Natural killer cell (primary cell): ENCODE results near the gene ENPP7. TPM values are rescaled to one million over a fixed set of nuclear protein-coding genes. Genes with fewer than 3 reads are reported as not detected.

Experiments used
- ATAC-seq, 3 donors: fragments of 150-1000 bp in 2 of 3; fragments of 200-7000 bp in 1 of 3; cut with Tn5 transposase; 1 replicate in 1 of 3; 2 replicates in 2 of 3; pipeline ENCODE4 v1.10.0; 2021; ENCODE audit warnings: mild to moderate bottlenecking in 2 of 3, moderate library complexity in 2 of 3
- DNase-seq, 2 donors: peaks; one replicate each; pipeline versions ENCODE4 v3.0.0 to v3.0.0-alpha.2; 2013 to 2021; ENCODE audit warnings: mixed read lengths in 1 of 2
- H3K27ac ChIP-seq: one replicate; pipeline ENCODE4 v1.5.1; 2013; ENCODE audit warnings: mild to moderate bottlenecking, low read length
- H3K27me3 ChIP-seq: one replicate; pipeline ENCODE4 v1.6.1; 2013; ENCODE audit warnings: low read length; ENCODE audit not compliant: control insufficient read depth, insufficient read depth
- H3K36me3 ChIP-seq: one replicate; pipeline ENCODE4 v1.6.1; 2013; ENCODE audit warnings: low read length; ENCODE audit not compliant: control insufficient read depth, insufficient read depth
- H3K4me1 ChIP-seq: one replicate; pipeline ENCODE4 v1.6.1; 2013; ENCODE audit warnings: low read length; ENCODE audit not compliant: control insufficient read depth, insufficient read depth
- H3K4me3 ChIP-seq: one replicate; pipeline ENCODE4 v1.5.1; 2013; ENCODE audit warnings: low read length
- H3K9me3 ChIP-seq: one replicate; pipeline ENCODE4 v1.6.1; 2013; ENCODE audit warnings: low read length; ENCODE audit not compliant: control insufficient read depth, insufficient read depth
- H3K27ac Mint-ChIP-seq, 2 donors: one replicate each; pipeline ENCODE4 v1.8.0; 2022; ENCODE audit warnings: mild to moderate bottlenecking in 2 of 2, mixed read lengths in 2 of 2, moderate library complexity in 1 of 2
- H3K27me3 Mint-ChIP-seq, 2 donors: one replicate each; pipeline ENCODE4 v1.8.0; 2022; ENCODE audit warnings: low read depth in 2 of 2, mixed read lengths in 2 of 2
- H3K36me3 Mint-ChIP-seq: one replicate; pipeline ENCODE4 v1.8.0; 2022; ENCODE audit warnings: mixed read lengths
- H3K4me1 Mint-ChIP-seq, 2 donors: one replicate each; pipeline ENCODE4 v1.8.0; 2022; ENCODE audit warnings: mixed read lengths in 2 of 2
- H3K4me3 Mint-ChIP-seq: one replicate; pipeline ENCODE4 v1.8.0; 2022; ENCODE audit warnings: mild to moderate bottlenecking, moderate library complexity, mixed read lengths
- H3K9me3 Mint-ChIP-seq, 2 donors: one replicate each; pipeline ENCODE4 v1.8.0; 2022; ENCODE audit warnings: mixed read lengths in 2 of 2
- CTCF ChIP-seq: fragments of 200-600 bp; IDR thresholded peaks from one replicate; pipeline ENCODE4 v1.8.0; 2022; ENCODE audit warnings: antibody characterized with exemption
- WGBS: methylation state at CpG from one replicate; pipeline ENCODE4 v1.1.7; 2013; ENCODE audit warnings: missing lambda C conversion rate; ENCODE audit not compliant: insufficient coverage; 5-methylcytosine and 5-hydroxymethylcytosine counted together
- intact Hi-C: fragments of 100-400 bp; cut with micrococcal nuclease; formaldehyde crosslinking; loops from one replicate; pipeline ENCODE4 v1.14.2; 2022
- total RNA-seq, 4 donors: library from RNA; stranded (reverse); fragments of 120-200 nt in 1 of 4; gene quantifications; one replicate each; pipeline versions ENCODE4 v1.2.3 to v1.2.4, GENCODE V29; 2013 to 2022

Gene ENPP7
- under 1 TPM in 1 of 3 donors, not detected in 2; 0.95 TPM for total RNA-seq
- 1.1 TPM for total RNA-seq (2013)

- Histone ChIP-seq H3K9me3 (no peaks in the 10 kb centered on the region), H3K27me3 (no peaks in the 10 kb centered on the region), H3K4me1 (peaks cover 27% of the 10 kb centered on the region), H3K36me3 (no peaks in the 10 kb centered on the region), H3K4me3 (no peak within 1 kb of the TSS), H3K27ac (no peak within 1 kb of the TSS)
- Mint-ChIP-seq H3K9me3 (no peaks in the 10 kb centered on the region), H3K36me3 (no peaks in the 10 kb centered on the region), H3K4me1 (peaks cover 18 to 20% of the 10 kb centered on the region in 2 donors), H3K27ac (no peak within 1 kb of the TSS), H3K27me3 (no peaks in the 10 kb centered on the region), H3K4me3 (no peak within 1 kb of the TSS)
- DNase-seq = no peak
- ATAC-seq = no peak
- 90% methylated on average over 33 of the region's 33 CpGs for WGBS
- intact Hi-C loops = no loop called here
- TF ChIP-seq CTCF = no peak
Measured at GRCh38 chr17:79730769-79731483, at the start of gene ENPP7. ENPP7 (plus strand) TSS chr17:79730943; CDS start chr17:79731140, 197 bp downstream.

- DNase-seq = no peak
- no peak for TF ChIP-seq CTCF
- Histone ChIP-seq H3K27me3 (no peaks in the 10 kb centered on the region), H3K27ac (no peak overlapping the region), H3K36me3 (no peaks in the 10 kb centered on the region), H3K4me1 (no peaks in the 10 kb centered on the region), H3K9me3 (no peaks in the 10 kb centered on the region), H3K4me3 (no peak overlapping the region)
- Mint-ChIP-seq H3K27me3 (peaks cover 0 to 12% of the 10 kb centered on the region in 2 donors), H3K36me3 (no peaks in the 10 kb centered on the region), H3K4me1 (no peaks in the 10 kb centered on the region), H3K4me3 (no peak overlapping the region), H3K9me3 (no peaks in the 10 kb centered on the region), H3K27ac (no peak overlapping the region)
- intact Hi-C loops = no loop called here
- no peak for ATAC-seq
- 81% methylated on average over 14 of the region's 14 CpGs for WGBS
Measured at GRCh38 chr17:79681101-79681621, 49.6 kb upstream of the ENPP7 start.

GRCh38 chr17:79681628-79682261 lies 49.0 kb upstream of the ENPP7 start:
- no peaks in the 10 kb centered on the region for H3K27me3 ChIP-seq
- WGBS = 54% methylated on average over 9 of the region's 9 CpGs
- no peaks in the 10 kb centered on the region for H3K9me3 ChIP-seq
- Mint-ChIP-seq H3K4me3 (no peak overlapping the region), H3K36me3 (no peaks in the 10 kb centered on the region), H3K9me3 (no peaks in the 10 kb centered on the region), H3K4me1 (no peaks in the 10 kb centered on the region), H3K27ac (no peak overlapping the region), H3K27me3 (peaks cover 0 to 16% of the 10 kb centered on the region in 2 donors)
- TF ChIP-seq CTCF = no peak
- H3K36me3 ChIP-seq = no peaks in the 10 kb centered on the region
- intact Hi-C loops = no loop called here
- DNase-seq (no peak), ATAC-seq (no peak)
- no peak overlapping the region for H3K27ac ChIP-seq
- H3K4me1 ChIP-seq = no peaks in the 10 kb centered on the region
- H3K4me3 ChIP-seq = no peak overlapping the region
